Thoracic aorta (tissue), 2 donors: ENCODE data around the gene RPH3AL. TPM values are rescaled to one million over a fixed set of nuclear protein-coding genes. Genes with fewer than 3 reads are reported as not detected.

ENCODE experiments used
- ATAC-seq: fragments of 150-250 bp; one replicate; pipeline ENCODE4 v1.8.0; 2017; ENCODE audit warnings: low read depth; ENCODE audit not compliant: insufficient number of reproducible peaks, low FRiP score
- DNase-seq: peaks from one replicate; pipeline ENCODE4 v3.0.0-alpha.2; 2020; ENCODE audit warnings: low spot score
- H3K27ac ChIP-seq, 2 donors: fragments of 200-600 bp; sonication (generic); 1 replicate in 1 of 2; 2 replicates in 1 of 2; pipeline ENCODE4 v1.5.1; 2016; ENCODE audit warnings: mild to moderate bottlenecking in 2 of 2, moderate library complexity in 2 of 2
- H3K27me3 ChIP-seq: fragments of 200-600 bp; sonication (generic); replicated peaks from 2 replicates; pipeline ENCODE4 v1.6.0; 2016; ENCODE audit warnings: mild to moderate bottlenecking; ENCODE audit not compliant: insufficient read depth
- H3K36me3 ChIP-seq: fragments of 200-600 bp; sonication (generic); one replicate; pipeline ENCODE4 v1.5.1; 2016
- H3K4me1 ChIP-seq, 2 donors: fragments of 200-600 bp; sonication (generic); 1 replicate in 1 of 2; 2 replicates in 1 of 2; pipeline versions ENCODE4 v1.5.1 to v1.6.0; 2016; ENCODE audit warnings: low read depth in 2 of 2, mild to moderate bottlenecking in 1 of 2; ENCODE audit not compliant: control insufficient read depth in 1 of 2
- H3K4me3 ChIP-seq: fragments of 200-600 bp; sonication (generic); 2 replicates; pipeline ENCODE4 v1.5.1; 2016; ENCODE audit warnings: mild to moderate bottlenecking
- H3K9me3 ChIP-seq: fragments of 200-600 bp; sonication (generic); 2 replicates; pipeline ENCODE4 v1.5.1; 2016
- total RNA-seq, 2 donors: library from RNA; depleted of rRNA; stranded (reverse); fragments of >200 nt; gene quantifications; one replicate each; pipeline versions ENCODE4 v1.1.0 to v1.2.3, GENCODE V29; 2016
- TF ChIP-seq, protein P1 (sequence below): fragments of 200-600 bp; sonication (generic); IDR thresholded peaks from one replicate; pipeline ENCODE4 v1.5.1; 2019; ENCODE audit warnings: antibody characterized with exemption

Gene RPH3AL
- total RNA-seq, 2 donors from 2014 or later, result 6.5 to 33.1 TPM

- TF ChIP-seq, protein P1, sequence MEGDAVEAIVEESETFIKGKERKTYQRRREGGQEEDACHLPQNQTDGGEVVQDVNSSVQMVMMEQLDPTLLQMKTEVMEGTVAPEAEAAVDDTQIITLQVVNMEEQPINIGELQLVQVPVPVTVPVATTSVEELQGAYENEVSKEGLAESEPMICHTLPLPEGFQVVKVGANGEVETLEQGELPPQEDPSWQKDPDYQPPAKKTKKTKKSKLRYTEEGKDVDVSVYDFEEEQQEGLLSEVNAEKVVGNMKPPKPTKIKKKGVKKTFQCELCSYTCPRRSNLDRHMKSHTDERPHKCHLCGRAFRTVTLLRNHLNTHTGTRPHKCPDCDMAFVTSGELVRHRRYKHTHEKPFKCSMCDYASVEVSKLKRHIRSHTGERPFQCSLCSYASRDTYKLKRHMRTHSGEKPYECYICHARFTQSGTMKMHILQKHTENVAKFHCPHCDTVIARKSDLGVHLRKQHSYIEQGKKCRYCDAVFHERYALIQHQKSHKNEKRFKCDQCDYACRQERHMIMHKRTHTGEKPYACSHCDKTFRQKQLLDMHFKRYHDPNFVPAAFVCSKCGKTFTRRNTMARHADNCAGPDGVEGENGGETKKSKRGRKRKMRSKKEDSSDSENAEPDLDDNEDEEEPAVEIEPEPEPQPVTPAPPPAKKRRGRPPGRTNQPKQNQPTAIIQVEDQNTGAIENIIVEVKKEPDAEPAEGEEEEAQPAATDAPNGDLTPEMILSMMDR, result no peak
- Histone ChIP-seq H3K36me3 (no peaks in the 10 kb centered on the region), H3K27me3 (no peaks in the 10 kb centered on the region), H3K27ac (no peak overlapping the region), H3K4me3 (no peak overlapping the region), H3K9me3 (no peaks in the 10 kb centered on the region), H3K4me1 (no peaks in the 10 kb centered on the region)
- ATAC-seq (no peak), DNase-seq (no peak)
Measured at GRCh38 chr17:233473-233941, 119.1 kb downstream of the RPH3AL start.

DNA sequence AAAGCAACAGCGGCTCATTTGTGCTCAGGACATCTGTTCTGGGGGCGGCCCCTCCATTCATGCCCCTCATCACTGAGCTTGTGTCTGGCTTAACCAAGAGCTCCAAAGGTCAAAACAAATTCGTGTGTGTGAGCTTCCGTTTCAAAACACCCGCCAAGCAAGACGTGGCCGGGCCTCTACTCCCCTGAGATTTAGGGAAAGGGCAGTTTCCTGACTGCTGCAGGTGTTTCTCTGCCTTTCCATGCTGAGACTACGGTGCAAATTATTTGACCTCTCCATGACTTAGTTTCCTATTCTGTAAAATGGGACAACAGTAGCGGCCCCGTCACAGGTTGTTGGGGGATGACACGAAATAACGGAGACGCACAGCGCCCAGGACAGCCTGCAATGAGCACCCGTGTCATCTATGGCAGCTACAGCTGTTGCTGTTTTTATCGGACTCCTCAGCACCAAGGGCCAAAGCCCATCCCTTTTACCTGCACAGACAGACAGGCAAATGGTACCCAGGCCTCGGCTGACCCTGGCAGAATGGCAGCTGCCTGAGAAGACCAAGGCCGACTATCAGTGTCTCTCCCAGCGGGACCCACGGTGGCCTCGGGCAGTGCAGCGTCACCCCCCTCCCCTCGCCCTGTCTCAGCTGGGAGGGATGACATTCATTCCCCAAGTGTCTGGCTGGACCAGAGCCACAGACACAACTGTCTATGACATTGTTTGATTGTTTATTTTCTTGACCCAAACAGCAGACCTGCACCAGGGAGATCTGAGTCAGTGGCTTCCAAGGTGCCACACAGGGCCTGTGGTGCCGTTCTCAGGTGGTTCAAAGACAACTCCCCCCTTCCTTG lies 120.4 kb downstream of the RPH3AL start:
- Histone ChIP-seq H3K36me3 (no peaks in the 10 kb centered on the region), H3K27me3 (no peaks in the 10 kb centered on the region), H3K9me3 (no peaks in the 10 kb centered on the region), H3K4me3 (no peak overlapping the region), H3K4me1 (no peaks in the 10 kb centered on the region), H3K27ac (no peak overlapping the region)
- no peak for DNase-seq
- ATAC-seq, result no peak
- TF ChIP-seq, protein P1, result no peak

- no peaks in the 10 kb centered on the region for H3K9me3 ChIP-seq
- TF ChIP-seq, protein P1, result no peak
- DNase-seq (no peak), ATAC-seq (no peak)
- H3K27me3 ChIP-seq, result no peaks in the 10 kb centered on the region
- no peaks in the 10 kb centered on the region for H3K36me3 ChIP-seq
- H3K4me3 ChIP-seq, result no peak overlapping the region
- H3K27ac ChIP-seq, result no peak overlapping the region
- no peaks in the 10 kb centered on the region for H3K4me1 ChIP-seq
Measured at GRCh38 chr17:231191-231965, 121.2 kb downstream of the RPH3AL start.

GRCh38 chr17:230395-230770 lies 122.2 kb downstream of the RPH3AL start:
- no peak overlapping the region for H3K4me3 ChIP-seq
- DNase-seq (no peak), ATAC-seq (no peak)
- no peaks in the 10 kb centered on the region for H3K9me3 ChIP-seq
- no peaks in the 10 kb centered on the region for H3K36me3 ChIP-seq
- H3K4me1 ChIP-seq, result no peaks in the 10 kb centered on the region
- TF ChIP-seq, protein P1, result no peak
- H3K27me3 ChIP-seq, result no peaks in the 10 kb centered on the region
- H3K27ac ChIP-seq, result no peak overlapping the region

- H3K9me3 ChIP-seq, result no peaks in the 10 kb centered on the region
- no peak overlapping the region for H3K27ac ChIP-seq
- H3K4me3 ChIP-seq, result no peak overlapping the region
- no peaks in the 10 kb centered on the region for H3K36me3 ChIP-seq
- ATAC-seq (no peak), DNase-seq (no peak)
- H3K4me1 ChIP-seq, result no peaks in the 10 kb centered on the region
- TF ChIP-seq, protein P1, result no peak
- no peaks in the 10 kb centered on the region for H3K27me3 ChIP-seq
Measured at GRCh38 chr17:229709-230394, 122.8 kb downstream of the RPH3AL start.
